ENCODE results near the gene TSPAN14.

The TSPAN14 gene

GRCh38 chr10:80454513-80455460, 677 bp downstream of the TSPAN14 start:
- no peak for DNase-seq (ENCODE audit: low read depth)

GRCh38 chr10:80455461-80456349, 1.6 kb downstream of the TSPAN14 start:
- no peak for DNase-seq (ENCODE audit: low read depth)

- DNase-seq (ENCODE audit: low read depth) = no peak
These were observed 3.6 kb downstream of the TSPAN14 start for GRCh38 chr10:80457554-80458262.

GRCh38 chr10:80458263-80458625, 4.1 kb downstream of the TSPAN14 start:
- no peak for DNase-seq (ENCODE audit: low read depth)

- no peak for DNase-seq (ENCODE audit: low read depth)
These were observed 4.5 kb downstream of the TSPAN14 start for GRCh38 chr10:80458638-80459037.

- DNase-seq (ENCODE audit: low read depth) = no peak
These were observed 5.1 kb downstream of the TSPAN14 start for GRCh38 chr10:80459047-80459865.

GRCh38 chr10:80460399-80461207, 6.5 kb downstream of the TSPAN14 start:
- no peak for DNase-seq (ENCODE audit: low read depth)

GRCh38 chr10:80461208-80462183, 7.4 kb downstream of the TSPAN14 start:
- DNase-seq (ENCODE audit: low read depth) = no peak

- no peak for DNase-seq (ENCODE audit: low read depth)
These were observed 8.3 kb downstream of the TSPAN14 start for GRCh38 chr10:80462299-80462980.

GRCh38 chr10:80462981-80463741, 9.1 kb downstream of the TSPAN14 start:
- no peak for DNase-seq (ENCODE audit: low read depth)

GRCh38 chr10:80463868-80464267, 9.8 kb downstream of the TSPAN14 start:
- DNase-seq (ENCODE audit: low read depth) = no peak

- no peak for DNase-seq (ENCODE audit: low read depth)
These were observed 10.7 kb downstream of the TSPAN14 start for GRCh38 chr10:80464557-80465450.

GRCh38 chr10:80465451-80465835, 11.3 kb downstream of the TSPAN14 start:
- DNase-seq (ENCODE audit: low read depth) = no peak

- DNase-seq (ENCODE audit: low read depth) = no peak
These were observed 11.9 kb downstream of the TSPAN14 start for GRCh38 chr10:80465839-80466590.

- DNase-seq (ENCODE audit: low read depth) = no peak
These were observed 12.7 kb downstream of the TSPAN14 start for GRCh38 chr10:80466724-80467326.

- DNase-seq (ENCODE audit: low read depth) = no peak
These were observed 13.9 kb downstream of the TSPAN14 start for GRCh38 chr10:80468002-80468401.
